Hematopoietic multipotent progenitor cell treated with erythropoietin and hydrocortisone succinate and interleukin-3 and kit ligand, for 4 days (in vitro differentiated cells): Measurements from ENCODE around the gene NCBP1.
"Not testable (repeated sequence)": the region's sequence is repeated elsewhere in the genome, so short reads cannot be mapped to it uniquely, and the experiment has no call there.

Experiments
- DNase-seq: peaks from one replicate; pipeline ENCODE4 v3.0.0-alpha.2; 2015

NCBP1 gene

GRCh38 chr9:97632985-97633858 lies at the start of gene NCBP1, which contains the start of gene TSTD2:
Gene NCBP1, plus strand, starts transcription at chr9:97633821. Its CDS starts 61 bp downstream, at chr9:97633882.
Gene TSTD2, minus strand, starts transcription at chr9:97633368. Its CDS starts 5,806 bp downstream, at chr9:97627562.
- DNase-seq: peak; percentile 99

GRCh38 chr9:97584778-97585177 lies 48.8 kb upstream of the NCBP1 start:
- not testable (repeated sequence) for DNase-seq

GRCh38 chr9:97586909-97587308 lies 46.7 kb upstream of the NCBP1 start:
- DNase-seq: not testable (repeated sequence)

- no peak for DNase-seq
Observed at GRCh38 chr9:97591535-97591934, 42.1 kb upstream of the NCBP1 start.

GRCh38 chr9:97592126-97592525 lies 41.5 kb upstream of the NCBP1 start:
- DNase-seq: peak; percentile 43

- DNase-seq: no peak
Observed at GRCh38 chr9:97593960-97594359, 39.7 kb upstream of the NCBP1 start.

GRCh38 chr9:97594381-97594921 lies 39.2 kb upstream of the NCBP1 start:
- DNase-seq: no peak

GRCh38 chr9:97596906-97597305 lies 36.7 kb upstream of the NCBP1 start:
- no peak for DNase-seq

GRCh38 chr9:97598461-97599288 lies 34.9 kb upstream of the NCBP1 start:
- peak; percentile 94 for DNase-seq

GRCh38 chr9:97599314-97599846 lies 34.2 kb upstream of the NCBP1 start:
- no peak for DNase-seq

GRCh38 chr9:97600531-97601227 lies 32.9 kb upstream of the NCBP1 start:
- no peak for DNase-seq

- DNase-seq: no peak
Observed at GRCh38 chr9:97601228-97601898, 32.3 kb upstream of the NCBP1 start.

- no peak for DNase-seq
Observed at GRCh38 chr9:97602430-97602829, 31.2 kb upstream of the NCBP1 start.

GRCh38 chr9:97604901-97605645 lies 28.5 kb upstream of the NCBP1 start:
- no peak for DNase-seq

- DNase-seq: peak; percentile 82
Observed at GRCh38 chr9:97615439-97616072, 18.1 kb upstream of the NCBP1 start.

- DNase-seq: no peak
Observed at GRCh38 chr9:97617939-97618416, 15.6 kb upstream of the NCBP1 start.

GRCh38 chr9:97620063-97620462 lies 13.6 kb upstream of the NCBP1 start:
- not testable (repeated sequence) for DNase-seq

- not testable (repeated sequence) for DNase-seq
Observed at GRCh38 chr9:97622483-97622882, 11.1 kb upstream of the NCBP1 start.

GRCh38 chr9:97623946-97624345 lies 9.7 kb upstream of the NCBP1 start:
- DNase-seq: no peak

- no peak for DNase-seq
Observed at GRCh38 chr9:97625620-97626019, 8.0 kb upstream of the NCBP1 start.
